Heart right ventricle (tissue), 16 donors: Measurements from ENCODE around the gene COL13A1. TPM values are rescaled to one million over a fixed set of nuclear protein-coding genes. Genes with fewer than 3 reads are reported as not detected.

Source experiments
- ATAC-seq, 8 donors: fragments of 200-7000 bp; cut with Tn5 transposase; one replicate each; pipeline ENCODE4 v1.9.1; 2020; ENCODE audit warnings: mild to moderate bottlenecking in 8 of 8, moderate library complexity in 8 of 8, moderate number of reproducible peaks in 1 of 8
- DNase-seq, 2 donors: peaks; one replicate each; pipeline ENCODE4 v3.0.0-alpha.2; 2020
- H3K27ac ChIP-seq, 10 donors: fragments of 200-600 bp; sonication (generic) in 2 of 10; one replicate each; pipeline versions ENCODE4 v1.5.0 to v1.8.0; 2020 to 2022; ENCODE audit warnings: mild to moderate bottlenecking in 3 of 10
- H3K27me3 ChIP-seq, 7 donors: fragments of 200-600 bp; one replicate each; pipeline ENCODE4 v1.8.0; 2021 to 2022; ENCODE audit warnings: mild to moderate bottlenecking in 2 of 7
- H3K36me3 ChIP-seq, 9 donors: fragments of 200-600 bp; sonication (generic) in 1 of 9; one replicate each; pipeline versions ENCODE4 v1.5.0 to v1.8.0; 2020 to 2022; ENCODE audit warnings: mild to moderate bottlenecking in 2 of 9
- H3K4me1 ChIP-seq, 9 donors: fragments of 200-600 bp; sonication (generic) in 1 of 9; one replicate each; pipeline versions ENCODE4 v1.5.0 to v1.8.0; 2020 to 2022; ENCODE audit warnings: mild to moderate bottlenecking in 4 of 9
- H3K4me3 ChIP-seq, 10 donors: fragments of 200-600 bp; sonication (generic) in 2 of 10; one replicate each; pipeline versions ENCODE4 v1.5.0 to v1.8.0; 2020 to 2022; ENCODE audit warnings: mild to moderate bottlenecking in 7 of 10, moderate library complexity in 2 of 10
- H3K9me3 ChIP-seq, 11 donors: fragments of 200-600 bp in 10 of 11; sonication (generic) in 2 of 11; one replicate each; pipeline versions ENCODE4 v1.5.0 to v1.8.0; 2013 to 2022; ENCODE audit warnings: mild to moderate bottlenecking in 2 of 11, control low read depth in 1 of 11, moderate library complexity in 1 of 11
- CTCF ChIP-seq, 9 donors: fragments of 200-600 bp; sonication (generic) in 2 of 9; IDR thresholded peaks; one replicate each; pipeline versions ENCODE4 v1.5.0 to v1.8.0; 2021 to 2022; ENCODE audit warnings: antibody characterized with exemption in 9 of 9, mild to moderate bottlenecking in 5 of 9, moderate library complexity in 1 of 9
- WGBS, 2 donors: extraction: QIAGEN DNeasy Blood & Tissue Kit; methylation state at CpG; one replicate each; pipeline ENCODE4 v1.1.7; 2013; ENCODE audit warnings: inconsistent platforms in 1 of 2; 5-methylcytosine and 5-hydroxymethylcytosine counted together
- intact Hi-C, 10 donors: fragments of 100-400 bp; cut with DNase I; formaldehyde crosslinking; loops; one replicate each; pipeline versions ENCODE4 v1.11.1 to v1.14.2; 2022
- polyA plus RNA-seq, 2 donors: library from polyadenylated mRNA; stranded (reverse); fragments of 200-250 nt; gene quantifications; one replicate each; pipeline ENCODE4 v1.2.3, GENCODE V29; 2013
- total RNA-seq, 10 donors: library from RNA; stranded (reverse); fragmentation: NEBNext Ultra II Directional in 3 of 10; extraction: Animal tissue kit (Norgen Biotek cat#: 25700) in 3 of 10; gene quantifications; one replicate each; pipeline versions ENCODE4 v1.2.1 to v1.2.4, GENCODE V29; 2021 to 2023
- donor health status: Arrhythmogenic right ventricular cardiomyopathy.
- donor health status: ischemic (EF 13 %, LVEDD 7.1; RV severe dilation, severe dysfunction).
- donor health status: healthy with polysubstance abuse.
- donor health status: DM: no; HTN: yes; CAD: no.
- donor health status: DM: no; HTN: no; CAD: no.
- donor health status: ischemic (EF 25% LVEDD 6.9; RV normal size, moderate dysfunction).
- donor health status: ischemic (EF 25% LVEDD 5.7; RV mildly dilated, moderate dysfunction).
- donor health status: healthy.
- donor health status: DM: yes; HTN: yes; CAD: no.
- donor health status: Ischemic cardiomyopathy.
- donor health status: ischemic (EF 35%, LVEDD 5.7; RV mildly dilated, moderate dysfunction).
- donor health status: nonischemic (EF 11% LVEDD 7.7; RV severe dilation, severe dysfunction).
- donor health status: DM: yes; HTN: yes; CAD: no.
- donor health status: PGD.
- donor health status: ischemic (EF 29% LVEDD 5.4; RV normal size, mild dysfunction).
- donor health status: nonischemic (EF 23%, LVEDD 6.1; RV moderate dilation, normal function).

Gene COL13A1
- total and polyA plus RNA-seq, 12 donors: 0.70 to 6.8 (median 2.7) TPM

GRCh38 chr10:69853064-69853463, 51.4 kb downstream of the COL13A1 start:
- Histone ChIP-seq H3K27ac (no peak overlapping the region), H3K4me1 (no peaks in the 10 kb centered on the region), H3K27me3 (no peaks in the 10 kb centered on the region), H3K36me3 (no peaks in the 10 kb centered on the region), H3K9me3 (no peaks in the 10 kb centered on the region), H3K4me3 (no peak overlapping the region)
- TF ChIP-seq CTCF (IDR thresholded peaks at IDR 0.05): no peak
- DNase-seq: no peak
- WGBS, 2 donors: 61 to 67% methylated on average over 7 of the region's 7 CpGs
- no peak for ATAC-seq
- intact Hi-C loops: no loop called here

- intact Hi-C loops: no loop called here
- Histone ChIP-seq H3K9me3 (no peaks in the 10 kb centered on the region), H3K4me3 (no peak overlapping the region), H3K27ac (no peak overlapping the region), H3K27me3 (no peaks in the 10 kb centered on the region), H3K36me3 (no peaks in the 10 kb centered on the region), H3K4me1 (no peaks in the 10 kb centered on the region)
- ATAC-seq (no peak), DNase-seq (no peak)
- WGBS, 2 donors: 74 to 76% methylated on average over 10 of the region's 10 CpGs
- no peak for TF ChIP-seq CTCF (IDR thresholded peaks at IDR 0.05)
These were observed 53.0 kb downstream of the COL13A1 start for GRCh38 chr10:69854511-69855345.

GRCh38 chr10:69855346-69856111, 53.8 kb downstream of the COL13A1 start:
- no peak for TF ChIP-seq CTCF (IDR thresholded peaks at IDR 0.05)
- DNase-seq: no peak
- intact Hi-C loops: no loop called here
- Histone ChIP-seq H3K9me3 (no peaks in the 10 kb centered on the region), H3K4me3 (no peak overlapping the region), H3K36me3 (no peaks in the 10 kb centered on the region), H3K27ac (no peak overlapping the region), H3K27me3 (no peaks in the 10 kb centered on the region), H3K4me1 (no peaks in the 10 kb centered on the region)
- WGBS, 2 donors: 69 to 77% methylated on average over 6 of the region's 6 CpGs
- no peak for ATAC-seq

- ATAC-seq: no peak
- H3K36me3 ChIP-seq: no peaks in the 10 kb centered on the region
- no peak overlapping the region for H3K4me3 ChIP-seq
- TF ChIP-seq CTCF (IDR thresholded peaks at IDR 0.05): no peak
- H3K27me3 ChIP-seq: no peaks in the 10 kb centered on the region
- DNase-seq: no peak
- H3K27ac ChIP-seq: no peak overlapping the region
- intact Hi-C loops: no loop called here
- peaks cover 0 to 6% (median 1%) of the 10 kb centered on the region in 9 donors for H3K4me1 ChIP-seq
- 72 to 74% methylated on average over 7 of the region's 7 CpGs for WGBS, 2 donors
- H3K9me3 ChIP-seq: no peaks in the 10 kb centered on the region
These were observed 55.0 kb downstream of the COL13A1 start for GRCh38 chr10:69856601-69857166.
